HCT116 (cell line): ENCODE measurements around the gene MARCHF3. TPM values are rescaled to one million over a fixed set of nuclear protein-coding genes. Genes with fewer than 3 reads are reported as not detected.

Source experiments
- ATAC-seq: fragments of 200-7000 bp; cut with Tn5 transposase; 2 replicates; pipeline ENCODE4 v1.9.1; 2020; ENCODE audit warnings: mild to moderate bottlenecking, moderate library complexity
- BruUV-seq: library from RNA; stranded (reverse); fragments of 400-500 nt; replicated peaks from 2 replicates; lab custom pipeline; 2021; lab: Mats Ljungman, UMichigan
- CTCF ChIA-PET: fragments of 300-600 bp; sonication (Branson Sonifier 250); formaldehyde crosslinking; loops from one replicate; lab custom pipeline; 2021; ENCODE audit warnings: antibody characterized with exemption; lab: Charles Lee
- POLR2A ChIA-PET: fragments of 300-600, 350-600 bp; sonication (Branson Sonifier 250); formaldehyde crosslinking; loops from one replicate; lab custom pipeline; 2021; ENCODE audit warnings: antibody characterized with exemption; lab: Charles Lee
- RAD21 ChIA-PET, 2 experiments: fragments of 300-600 bp; sonication (Branson Sonifier 250); formaldehyde crosslinking; loops; one replicate each; lab custom pipeline; 2023; ENCODE audit warnings: low total read pairs in 2 of 2; ENCODE audit not compliant: uncharacterized antibody in 2 of 2, unreplicated experiment in 2 of 2, low non-redundant PET in 1 of 2; lab: Charles Lee
- DNase-seq: peaks from one replicate; pipeline ENCODE4 v3.0.0-alpha.2; 2010; ENCODE audit warnings: low read depth, low spot score
- H2AFZ ChIP-seq: fragments of 200-600 bp; shearing (Covaris generic), sonication (generic); 2 replicates; pipeline ENCODE4 v1.6.1; 2017; ENCODE audit warnings: low read depth, mixed run types, mixed read lengths, antibody characterized with exemption, low read length; ENCODE audit not compliant: poor library complexity, severe bottlenecking
- H3K27ac ChIP-seq: 2 replicates; pipeline ENCODE4 v1.5.1; 2012; ENCODE audit warnings: low read depth, low read length
- H3K27me3 ChIP-seq: fragments of 200-600 bp; sonication (generic); 2 replicates; pipeline ENCODE4 v1.6.1; 2016; ENCODE audit warnings: mixed run types, low read length, mixed read lengths; ENCODE audit not compliant: insufficient read depth
- H3K36me3 ChIP-seq, 2 experiments: fragments of 200-500 bp in 1 of 2; fragments of 200-600 bp in 1 of 2; sonication (Bioruptor generic) in 1 of 2; sonication (generic) in 1 of 2; 2 replicates each; pipeline versions ENCODE4 v1.5.1 to v1.6.1; 2014 to 2016; ENCODE audit warnings: low read length in 2 of 2, inconsistent platforms in 1 of 2, mixed read lengths in 1 of 2, mixed run types in 1 of 2; ENCODE audit not compliant: insufficient read depth in 2 of 2, control insufficient read depth in 1 of 2
- H3K4me1 ChIP-seq, 2 experiments: fragments of 200-600 bp in 1 of 2; sonication (generic) in 1 of 2; 2 replicates each; pipeline versions ENCODE4 v1.5.1 to v1.6.1; 2012 to 2017; ENCODE audit warnings: low read length in 2 of 2, inconsistent platforms in 1 of 2, mild to moderate bottlenecking in 1 of 2, mixed read lengths in 1 of 2, mixed run types in 1 of 2, moderate library complexity in 1 of 2; ENCODE audit not compliant: insufficient read depth in 2 of 2, control insufficient read depth in 1 of 2
- H3K4me2 ChIP-seq: fragments of 200-600 bp; sonication (generic); 2 replicates; pipeline ENCODE4 v1.6.1; 2017; ENCODE audit warnings: mixed run types, low read length, mixed read lengths
- H3K4me3 ChIP-seq, 2 experiments: fragments of 200-600 bp in 1 of 2; sonication (generic) in 1 of 2; replicated peaks in 1 of 2; 2 replicates each; pipeline ENCODE4 v1.5.1; 2011 to 2016; ENCODE audit warnings: low read length in 2 of 2, control low read depth in 1 of 2, low read depth in 1 of 2, mild to moderate bottlenecking in 1 of 2, mixed read lengths in 1 of 2, mixed run types in 1 of 2
- H3K79me2 ChIP-seq: fragments of 200-600 bp; sonication (generic); 2 replicates; pipeline ENCODE4 v1.6.1; 2017; ENCODE audit warnings: mild to moderate bottlenecking, mixed run types, low read length, moderate library complexity, mixed read lengths; ENCODE audit not compliant: insufficient read depth
- H3K9ac ChIP-seq: fragments of 200-600 bp; sonication (generic); 2 replicates; pipeline ENCODE4 v1.6.1; 2016; ENCODE audit warnings: low read length, mixed read lengths
- H3K9me2 ChIP-seq: fragments of 200-600 bp; sonication (generic), shearing (Covaris generic); 2 replicates; pipeline ENCODE4 v1.6.1; 2017; ENCODE audit warnings: mixed run types, mild to moderate bottlenecking, moderate library complexity; ENCODE audit not compliant: insufficient read depth
- H3K9me3 ChIP-seq, 2 experiments: fragments of 200-500 bp in 1 of 2; fragments of 200-600 bp in 1 of 2; sonication (Bioruptor generic) in 1 of 2; sonication (generic) in 1 of 2; 2 replicates each; pipeline ENCODE4 v1.6.1; 2014 to 2017; ENCODE audit warnings: low read length in 2 of 2, mixed read lengths in 2 of 2, inconsistent platforms in 1 of 2, low read depth in 1 of 2, mild to moderate bottlenecking in 1 of 2, mixed run types in 1 of 2, moderate library complexity in 1 of 2; ENCODE audit not compliant: control insufficient read depth in 1 of 2, insufficient read depth in 1 of 2
- H4K20me1 ChIP-seq: fragments of 200-600 bp; sonication (generic), shearing (Covaris generic); 2 replicates; pipeline ENCODE4 v1.6.1; 2017; ENCODE audit warnings: mixed run types, mild to moderate bottlenecking, moderate library complexity; ENCODE audit not compliant: insufficient read depth
- CEBPB ChIP-seq: IDR thresholded peaks from 2 replicates; pipeline ENCODE4 v1.6.1; 2012; ENCODE audit warnings: low read depth
- EGR1 ChIP-seq: IDR thresholded peaks from 2 replicates; pipeline ENCODE4 v1.6.1; 2012; ENCODE audit warnings: low read depth
- ELF1 ChIP-seq: IDR thresholded peaks from 2 replicates; pipeline ENCODE4 v1.6.1; 2012; ENCODE audit warnings: low read depth, borderline replicate concordance
- EZH2phosphoT487 ChIP-seq: fragments of 200-600 bp; IDR thresholded peaks from 2 replicates; pipeline ENCODE4 v1.6.1; 2018; ENCODE audit warnings: antibody characterized with exemption, borderline replicate concordance
- FOSL1 ChIP-seq: IDR thresholded peaks from 2 replicates; pipeline ENCODE4 v1.6.1; 2012; ENCODE audit warnings: low read depth
- POLR2A ChIP-seq: IDR thresholded peaks from 2 replicates; pipeline ENCODE4 v1.7.0; 2011; ENCODE audit warnings: borderline replicate concordance; ENCODE audit not compliant: insufficient read depth, insufficient read length; ENCODE audit errors: extremely low read depth
- POLR2AphosphoS5 ChIP-seq: IDR thresholded peaks from 2 replicates; pipeline ENCODE4 v1.6.1; 2011; ENCODE audit warnings: mild to moderate bottlenecking, low read depth, low read length, moderate library complexity
- SIN3A ChIP-seq: IDR thresholded peaks from 2 replicates; pipeline ENCODE4 v1.6.1; 2012; ENCODE audit warnings: low read depth
- SP1 ChIP-seq: IDR thresholded peaks from 2 replicates; pipeline ENCODE4 v1.6.1; 2012; ENCODE audit warnings: low read depth
- SRF ChIP-seq: IDR thresholded peaks from 2 replicates; pipeline ENCODE4 v1.6.1; 2012; ENCODE audit warnings: low read depth
- intact Hi-C: fragments of 100-400 bp; cut with micrococcal nuclease; formaldehyde crosslinking; loops from 2 replicates; pipeline ENCODE4 v1.10.0; 2022
- total RNA-seq: library from RNA; stranded (reverse); gene quantifications from one replicate; pipeline ENCODE4 v1.2.1, GENCODE V29; 2021; ENCODE audit not compliant: unreplicated experiment
- TF ChIP-seq, protein P1 (sequence below): IDR thresholded peaks from 2 replicates; pipeline ENCODE4 v1.6.1; 2012; ENCODE audit warnings: low read depth
- TF ChIP-seq, protein P2 (sequence below): IDR thresholded peaks from 2 replicates; pipeline ENCODE4 v1.6.1; 2012
- TF ChIP-seq, protein P3 (sequence below): IDR thresholded peaks from 2 replicates; pipeline ENCODE4 v1.6.1; 2011; ENCODE audit warnings: mild to moderate bottlenecking, low read length, moderate library complexity; ENCODE audit not compliant: insufficient replicate concordance; ENCODE audit errors: extremely low read depth

The MARCHF3 gene
- total RNA-seq, 1 experiment from 2014 or later = 2.3 TPM

DNA sequence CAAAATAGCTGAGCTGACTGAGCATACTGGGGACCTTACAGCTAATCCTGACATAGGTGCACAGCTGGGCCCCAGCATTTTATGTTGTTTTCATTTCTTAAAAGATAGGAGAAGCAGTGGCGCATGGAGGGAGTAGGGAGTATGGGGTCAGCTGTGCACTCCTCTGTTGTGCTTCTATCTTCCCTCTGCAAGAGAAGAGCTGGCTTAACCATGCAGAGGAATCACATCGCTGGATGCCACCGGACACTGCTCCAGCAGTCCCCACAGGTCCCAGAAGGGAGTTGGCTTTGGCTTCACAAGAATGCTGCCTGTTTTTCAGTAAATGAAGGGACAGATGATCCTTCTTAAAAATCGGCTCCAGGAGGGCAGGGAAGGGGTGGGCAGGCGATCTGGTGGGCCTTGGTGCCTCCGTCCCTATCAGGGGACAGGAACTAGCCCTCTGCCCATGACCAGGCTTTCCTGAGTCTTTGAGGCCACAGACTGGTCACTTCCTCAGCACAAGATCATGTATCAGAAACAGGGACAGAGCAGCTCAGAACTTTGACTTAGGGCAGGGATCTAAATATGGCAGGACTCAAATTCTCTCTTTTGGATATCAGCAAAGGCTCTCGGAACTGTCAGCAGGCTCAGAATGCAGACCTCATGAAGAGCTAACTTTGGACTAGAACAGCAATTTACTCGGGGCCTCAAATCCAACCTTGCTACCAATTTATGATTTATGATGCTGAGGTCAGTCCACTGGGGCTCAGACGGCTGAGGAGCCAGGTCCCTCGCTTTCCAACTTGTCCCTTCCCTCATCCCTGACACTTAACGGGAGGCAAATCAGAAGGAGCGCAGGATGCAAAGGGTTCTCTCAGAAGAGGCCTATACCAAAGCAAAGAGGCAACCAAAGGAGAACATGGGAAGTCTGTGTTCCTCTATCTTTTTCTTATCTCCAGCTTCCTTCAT is 47.2 kb downstream of the MARCHF3 start:
- Histone ChIP-seq H3K9ac (no peak overlapping the region), H3K9me2 (no peaks in the 10 kb centered on the region), H3K27me3 (no peaks in the 10 kb centered on the region), H3K4me1 (no peaks in the 10 kb centered on the region), H3K4me3 (no peak overlapping the region), H3K79me2 (no peaks in the 10 kb centered on the region), H3K4me2 (no peak overlapping the region), H3K36me3 (no peaks in the 10 kb centered on the region), H3K9me3 (no peaks in the 10 kb centered on the region), H2AFZ (no peak overlapping the region), H3K27ac (no peak overlapping the region), H4K20me1 (no peaks in the 10 kb centered on the region)
- no TSS peak for BruUV-seq
- DNase-seq = no peak
- TF ChIP-seq FOSL1 (no peak), EZH2phosphoT487 (no peak), EGR1 (no peak), SRF (no peak), SP1 (no peak), ELF1 (no peak), POLR2AphosphoS5 (no peak), SIN3A (no peak), POLR2A (no peak), CEBPB (no peak)
- TF ChIP-seq, protein P1, sequence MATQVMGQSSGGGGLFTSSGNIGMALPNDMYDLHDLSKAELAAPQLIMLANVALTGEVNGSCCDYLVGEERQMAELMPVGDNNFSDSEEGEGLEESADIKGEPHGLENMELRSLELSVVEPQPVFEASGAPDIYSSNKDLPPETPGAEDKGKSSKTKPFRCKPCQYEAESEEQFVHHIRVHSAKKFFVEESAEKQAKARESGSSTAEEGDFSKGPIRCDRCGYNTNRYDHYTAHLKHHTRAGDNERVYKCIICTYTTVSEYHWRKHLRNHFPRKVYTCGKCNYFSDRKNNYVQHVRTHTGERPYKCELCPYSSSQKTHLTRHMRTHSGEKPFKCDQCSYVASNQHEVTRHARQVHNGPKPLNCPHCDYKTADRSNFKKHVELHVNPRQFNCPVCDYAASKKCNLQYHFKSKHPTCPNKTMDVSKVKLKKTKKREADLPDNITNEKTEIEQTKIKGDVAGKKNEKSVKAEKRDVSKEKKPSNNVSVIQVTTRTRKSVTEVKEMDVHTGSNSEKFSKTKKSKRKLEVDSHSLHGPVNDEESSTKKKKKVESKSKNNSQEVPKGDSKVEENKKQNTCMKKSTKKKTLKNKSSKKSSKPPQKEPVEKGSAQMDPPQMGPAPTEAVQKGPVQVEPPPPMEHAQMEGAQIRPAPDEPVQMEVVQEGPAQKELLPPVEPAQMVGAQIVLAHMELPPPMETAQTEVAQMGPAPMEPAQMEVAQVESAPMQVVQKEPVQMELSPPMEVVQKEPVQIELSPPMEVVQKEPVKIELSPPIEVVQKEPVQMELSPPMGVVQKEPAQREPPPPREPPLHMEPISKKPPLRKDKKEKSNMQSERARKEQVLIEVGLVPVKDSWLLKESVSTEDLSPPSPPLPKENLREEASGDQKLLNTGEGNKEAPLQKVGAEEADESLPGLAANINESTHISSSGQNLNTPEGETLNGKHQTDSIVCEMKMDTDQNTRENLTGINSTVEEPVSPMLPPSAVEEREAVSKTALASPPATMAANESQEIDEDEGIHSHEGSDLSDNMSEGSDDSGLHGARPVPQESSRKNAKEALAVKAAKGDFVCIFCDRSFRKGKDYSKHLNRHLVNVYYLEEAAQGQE = no peak
- TF ChIP-seq, protein P2, sequence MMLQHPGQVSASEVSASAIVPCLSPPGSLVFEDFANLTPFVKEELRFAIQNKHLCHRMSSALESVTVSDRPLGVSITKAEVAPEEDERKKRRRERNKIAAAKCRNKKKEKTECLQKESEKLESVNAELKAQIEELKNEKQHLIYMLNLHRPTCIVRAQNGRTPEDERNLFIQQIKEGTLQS = no peak
- TF ChIP-seq, protein P3, sequence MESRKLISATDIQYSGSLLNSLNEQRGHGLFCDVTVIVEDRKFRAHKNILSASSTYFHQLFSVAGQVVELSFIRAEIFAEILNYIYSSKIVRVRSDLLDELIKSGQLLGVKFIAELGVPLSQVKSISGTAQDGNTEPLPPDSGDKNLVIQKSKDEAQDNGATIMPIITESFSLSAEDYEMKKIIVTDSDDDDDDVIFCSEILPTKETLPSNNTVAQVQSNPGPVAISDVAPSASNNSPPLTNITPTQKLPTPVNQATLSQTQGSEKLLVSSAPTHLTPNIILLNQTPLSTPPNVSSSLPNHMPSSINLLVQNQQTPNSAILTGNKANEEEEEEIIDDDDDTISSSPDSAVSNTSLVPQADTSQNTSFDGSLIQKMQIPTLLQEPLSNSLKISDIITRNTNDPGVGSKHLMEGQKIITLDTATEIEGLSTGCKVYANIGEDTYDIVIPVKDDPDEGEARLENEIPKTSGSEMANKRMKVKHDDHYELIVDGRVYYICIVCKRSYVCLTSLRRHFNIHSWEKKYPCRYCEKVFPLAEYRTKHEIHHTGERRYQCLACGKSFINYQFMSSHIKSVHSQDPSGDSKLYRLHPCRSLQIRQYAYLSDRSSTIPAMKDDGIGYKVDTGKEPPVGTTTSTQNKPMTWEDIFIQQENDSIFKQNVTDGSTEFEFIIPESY = no peak
- ChIA-PET RAD21 (no interaction called here), POLR2A (no interaction called here), CTCF (no interaction called here)
- intact Hi-C loops = no loop called here
- ATAC-seq = no peak
